Neuron (in vitro differentiated cells): Measurements from ENCODE around the gene NAA38.

Experiments used
- H2AFZ ChIP-seq: one replicate; pipeline ENCODE4 v1.6.1; 2013; ENCODE audit warnings: low read depth, mild to moderate bottlenecking, inconsistent platforms, low read length, moderate library complexity
- H3K27me3 ChIP-seq: one replicate; pipeline ENCODE4 v1.6.1; 2013; ENCODE audit warnings: low read length; ENCODE audit not compliant: insufficient read depth
- H3K36me3 ChIP-seq: one replicate; pipeline ENCODE4 v1.6.1; 2013; ENCODE audit warnings: low read length; ENCODE audit not compliant: insufficient read depth
- H3K4me1 ChIP-seq: one replicate; pipeline ENCODE4 v1.6.1; 2013; ENCODE audit warnings: low read length; ENCODE audit not compliant: insufficient read depth
- H3K4me3 ChIP-seq: 2 replicates; pipeline ENCODE4 v1.5.1; 2013; ENCODE audit warnings: mild to moderate bottlenecking, low read length, moderate library complexity
- H3K9me3 ChIP-seq: one replicate; pipeline ENCODE4 v1.6.1; 2013; ENCODE audit warnings: low read length

NAA38 gene

GRCh38 chr17:7837408-7838088, 19.8 kb downstream of the NAA38 start:
- no peak overlapping the region for H2AFZ ChIP-seq
- H3K9me3 ChIP-seq = no peaks in the 10 kb centered on the region
- H3K27me3 ChIP-seq = no peaks in the 10 kb centered on the region
- peaks cover 63% of the 10 kb centered on the region for H3K4me1 ChIP-seq
- H3K4me3 ChIP-seq = peak overlapping the region; percentile 84
- H3K36me3 ChIP-seq = peaks cover 2% of the 10 kb centered on the region

GRCh38 chr17:7836596-7837407, 20.6 kb downstream of the NAA38 start:
- peaks cover 60% of the 10 kb centered on the region for H3K4me1 ChIP-seq
- H2AFZ ChIP-seq = no peak overlapping the region
- H3K4me3 ChIP-seq = peak overlapping the region; percentile 84
- H3K36me3 ChIP-seq = peaks cover 2% of the 10 kb centered on the region
- H3K9me3 ChIP-seq = no peaks in the 10 kb centered on the region
- no peaks in the 10 kb centered on the region for H3K27me3 ChIP-seq

GRCh38 chr17:7835814-7836595, 21.4 kb downstream of the NAA38 start:
- Histone ChIP-seq H3K27me3 (peaks cover 5% of the 10 kb centered on the region), H3K9me3 (no peaks in the 10 kb centered on the region), H3K4me1 (peaks cover 55% of the 10 kb centered on the region), H3K36me3 (peaks cover 2% of the 10 kb centered on the region), H3K4me3 (peak overlapping the region; percentile 84), H2AFZ (peak overlapping the region; percentile 14)

- Histone ChIP-seq H3K4me3 (peak overlapping the region; percentile 84), H3K27me3 (peaks cover 10% of the 10 kb centered on the region), H3K9me3 (no peaks in the 10 kb centered on the region), H3K4me1 (peaks cover 47% of the 10 kb centered on the region), H3K36me3 (peaks cover 2% of the 10 kb centered on the region), H2AFZ (no peak overlapping the region)
Observed at GRCh38 chr17:7834957-7835813, 22.2 kb downstream of the NAA38 start.

GRCh38 chr17:7834542-7834956, 22.8 kb downstream of the NAA38 start:
- peaks cover 41% of the 10 kb centered on the region for H3K4me1 ChIP-seq
- no peaks in the 10 kb centered on the region for H3K36me3 ChIP-seq
- no peaks in the 10 kb centered on the region for H3K9me3 ChIP-seq
- peaks cover 11% of the 10 kb centered on the region for H3K27me3 ChIP-seq
- H2AFZ ChIP-seq = no peak overlapping the region
- H3K4me3 ChIP-seq = peak overlapping the region; percentile 50

- Histone ChIP-seq H3K4me1 (peaks cover 35% of the 10 kb centered on the region), H3K4me3 (peak within 1 kb of the TSS; percentile 50), H3K36me3 (no peaks in the 10 kb centered on the region), H3K9me3 (no peaks in the 10 kb centered on the region), H2AFZ (peak within 1 kb of the TSS; percentile 41), H3K27me3 (peaks cover 11% of the 10 kb centered on the region)
Observed at GRCh38 chr17:7833795-7834541, 23.4 kb downstream of the NAA38 start, which contains the start of gene KDM6B. Gene KDM6B (plus strand): TSS chr17:7834217. CDS start chr17:7845555, 11,338 bp downstream.

GRCh38 chr17:7833011-7833794, 24.2 kb downstream of the NAA38 start:
- peak overlapping the region; percentile 50 for H3K4me3 ChIP-seq
- H3K9me3 ChIP-seq = no peaks in the 10 kb centered on the region

GRCh38 chr17:7832431-7832830, 24.9 kb downstream of the NAA38 start:
- no peaks in the 10 kb centered on the region for H3K36me3 ChIP-seq
- no peaks in the 10 kb centered on the region for H3K9me3 ChIP-seq
- H3K27me3 ChIP-seq = peaks cover 11% of the 10 kb centered on the region
- no peak overlapping the region for H2AFZ ChIP-seq
- no peak overlapping the region for H3K4me3 ChIP-seq
- peaks cover 23% of the 10 kb centered on the region for H3K4me1 ChIP-seq

More at GRCh38 chr17:7833011-7833794, 24.2 kb downstream of the NAA38 start:
- no peaks in the 10 kb centered on the region for H3K36me3 ChIP-seq
- peaks cover 11% of the 10 kb centered on the region for H3K27me3 ChIP-seq
- H2AFZ ChIP-seq = no peak overlapping the region
- H3K4me1 ChIP-seq = peaks cover 29% of the 10 kb centered on the region

- Histone ChIP-seq H3K36me3 (no peaks in the 10 kb centered on the region), H2AFZ (no peak overlapping the region), H3K9me3 (no peaks in the 10 kb centered on the region), H3K27me3 (peaks cover 11% of the 10 kb centered on the region), H3K4me3 (no peak overlapping the region), H3K4me1 (peaks cover 16% of the 10 kb centered on the region)
Observed at GRCh38 chr17:7831233-7831632, 26.1 kb downstream of the NAA38 start.

GRCh38 chr17:7830616-7831015, 26.7 kb downstream of the NAA38 start:
- peaks cover 14% of the 10 kb centered on the region for H3K4me1 ChIP-seq
- H3K27me3 ChIP-seq = peaks cover 11% of the 10 kb centered on the region
- H3K9me3 ChIP-seq = no peaks in the 10 kb centered on the region
- H3K4me3 ChIP-seq = no peak overlapping the region
- H3K36me3 ChIP-seq = no peaks in the 10 kb centered on the region
- no peak overlapping the region for H2AFZ ChIP-seq

- peaks cover 14% of the 10 kb centered on the region for H3K27me3 ChIP-seq
- no peaks in the 10 kb centered on the region for H3K9me3 ChIP-seq
- no peaks in the 10 kb centered on the region for H3K36me3 ChIP-seq
- H2AFZ ChIP-seq = no peak overlapping the region
- H3K4me3 ChIP-seq = no peak overlapping the region
- no peaks in the 10 kb centered on the region for H3K4me1 ChIP-seq
Observed at GRCh38 chr17:7825206-7825990, 32.0 kb downstream of the NAA38 start.
